Choroid plexus epithelial cell (primary cell): ENCODE measurements around the gene OTULIN.

Source experiments
- DNase-seq: peaks from one replicate; pipeline ENCODE4 v3.0.0-alpha.2; 2010; ENCODE audit warnings: low read depth
- H3K4me3 ChIP-seq: 2 replicates; pipeline ENCODE4 v1.5.1; 2011; ENCODE audit warnings: low read depth, mild to moderate bottlenecking, control low read depth, low read length, moderate library complexity
- CTCF ChIP-seq: conservative IDR thresholded peaks from 2 replicates; pipeline ENCODE4 v1.5.1; 2011; ENCODE audit warnings: low read depth, mild to moderate bottlenecking, control low read depth, inconsistent platforms, low read length, moderate library complexity

Gene OTULIN

DNA sequence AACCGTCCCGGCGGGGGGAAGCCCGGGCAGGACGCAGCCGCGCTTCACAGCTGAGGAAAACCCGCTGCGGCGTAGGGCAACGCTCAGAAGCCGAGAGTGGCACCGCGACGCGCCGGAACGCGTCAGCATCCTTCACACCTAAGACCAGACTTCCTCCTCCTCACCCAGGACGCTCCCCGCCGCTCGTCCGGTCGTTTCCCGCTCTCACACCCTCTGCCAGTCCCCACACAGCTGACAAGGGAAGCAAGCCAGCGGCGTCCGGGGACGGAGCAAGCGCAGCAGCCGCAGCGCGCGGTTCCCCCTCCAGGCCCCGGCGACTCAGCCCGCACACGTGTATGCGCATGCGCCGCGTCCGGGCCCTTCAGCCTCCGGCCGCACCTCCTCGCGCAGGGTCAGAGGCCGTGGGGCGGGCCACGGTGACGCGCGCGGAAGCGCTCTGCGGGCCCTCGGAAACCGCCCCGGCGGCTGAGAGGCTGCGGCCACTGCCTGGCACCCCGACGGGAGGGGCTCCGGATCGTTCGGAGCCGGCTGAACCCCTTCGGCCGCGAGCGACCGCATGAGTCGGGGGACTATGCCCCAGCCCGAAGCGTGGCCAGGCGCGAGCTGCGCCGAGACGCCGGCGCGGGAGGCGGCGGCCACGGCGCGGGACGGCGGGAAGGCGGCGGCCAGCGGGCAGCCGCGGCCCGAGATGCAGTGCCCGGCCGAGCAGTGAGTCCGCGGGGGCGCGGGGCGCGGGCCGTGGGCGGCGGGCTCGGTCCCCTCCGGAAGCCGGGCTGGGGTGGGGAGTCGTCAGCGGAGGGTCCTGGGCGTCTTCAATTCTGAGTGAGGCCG, at the start of gene OTULIN:
OTULIN (plus strand) TSS at position 449 of the 831 bp plus-strand sequence; CDS start at position 557, 108 bp downstream.
- TF ChIP-seq CTCF, result no peak
- H3K4me3 ChIP-seq, result peak within 1 kb of the TSS; percentile 91
- peak; percentile 89 for DNase-seq

DNA sequence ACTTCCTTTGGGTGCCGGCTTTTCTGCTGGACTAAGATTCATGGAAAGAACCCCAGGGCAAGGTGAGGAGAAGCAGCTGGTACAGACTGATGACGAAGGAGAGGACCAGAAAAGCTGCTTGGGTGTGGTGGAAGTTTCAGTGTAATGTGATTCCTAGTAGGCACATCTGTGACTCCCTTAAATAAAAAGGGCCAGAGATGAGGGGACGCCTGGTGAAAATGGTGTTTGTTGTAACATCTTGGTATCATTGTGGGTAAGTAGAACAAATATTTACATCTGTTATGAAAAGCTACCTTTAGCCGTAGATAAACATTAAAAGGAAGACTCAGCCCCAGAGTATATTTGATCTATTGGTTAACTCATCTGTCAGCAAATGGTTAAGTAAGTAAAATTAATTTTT, 49.2 kb upstream of the OTULIN start:
- no peak for DNase-seq
- no peak for TF ChIP-seq CTCF
- no peak overlapping the region for H3K4me3 ChIP-seq

DNA sequence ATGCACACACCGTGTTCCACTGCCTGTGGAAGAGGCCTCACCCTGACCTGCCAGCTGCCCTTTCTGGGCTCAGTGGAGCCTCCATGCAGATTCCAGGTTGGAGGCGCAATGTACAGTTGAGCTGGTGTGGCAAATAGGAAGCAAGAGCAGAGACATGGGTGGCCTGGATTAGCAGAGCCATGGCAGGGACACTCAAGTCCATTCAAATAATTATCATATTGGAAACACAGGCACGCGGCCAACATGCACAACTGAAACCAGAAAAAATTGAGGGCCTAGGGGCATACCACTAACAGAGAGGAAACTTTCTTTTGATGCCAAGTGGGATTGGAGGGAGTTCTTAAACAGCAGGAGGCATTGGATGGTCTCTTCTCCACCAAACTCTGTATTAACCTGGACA, 47.1 kb upstream of the OTULIN start:
- no peak for TF ChIP-seq CTCF
- H3K4me3 ChIP-seq, result no peak overlapping the region
- no peak for DNase-seq

GRCh38 chr5:14627270-14627669, 37.2 kb upstream of the OTULIN start:
- DNase-seq, result no peak
- no peak for TF ChIP-seq CTCF
- H3K4me3 ChIP-seq, result no peak overlapping the region

DNA sequence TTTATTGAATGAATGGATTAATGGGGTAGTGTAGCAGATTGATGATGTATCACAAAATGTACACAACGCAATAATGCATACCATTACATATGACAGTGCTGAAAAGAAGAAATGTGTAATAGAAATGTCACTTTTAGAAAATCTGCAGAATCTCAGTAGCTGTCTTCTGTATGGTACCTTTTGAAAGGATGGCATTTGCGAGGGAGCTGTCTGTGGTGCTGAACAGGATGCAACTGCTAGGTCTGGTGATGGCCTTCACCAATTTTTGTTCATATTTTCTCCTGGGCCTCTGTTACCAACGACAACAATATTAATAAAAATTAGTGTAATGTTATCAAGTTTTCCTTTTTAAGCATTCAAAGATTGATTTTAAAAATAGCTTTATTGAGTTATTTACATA, 36.2 kb upstream of the OTULIN start:
- no peak for TF ChIP-seq CTCF
- peak; percentile 76 for DNase-seq
- no peak overlapping the region for H3K4me3 ChIP-seq

DNA sequence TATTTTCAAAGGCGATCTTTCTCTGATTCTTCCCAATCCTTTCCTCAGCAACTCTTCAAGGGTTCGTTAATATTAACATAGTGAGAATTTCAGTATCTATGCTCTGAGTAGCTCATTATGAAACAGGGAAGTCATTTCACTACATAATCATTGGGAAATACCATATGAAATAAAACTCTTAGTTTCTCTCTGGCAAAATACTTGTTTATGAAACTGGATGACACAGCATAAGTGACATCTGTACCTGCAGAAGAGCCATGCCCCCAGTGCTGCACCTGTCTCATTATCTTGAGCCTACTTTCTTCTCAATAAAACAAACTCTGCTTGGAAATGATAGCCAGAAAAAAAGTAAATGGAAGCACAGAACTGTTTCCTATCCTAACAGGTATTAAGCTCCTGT, 33.8 kb upstream of the OTULIN start:
- TF ChIP-seq CTCF, result no peak
- no peak overlapping the region for H3K4me3 ChIP-seq
- no peak for DNase-seq

- DNase-seq, result no peak
- H3K4me3 ChIP-seq, result no peak overlapping the region
- TF ChIP-seq CTCF, result no peak
These were observed 28.9 kb upstream of the OTULIN start for GRCh38 chr5:14635656-14636055.
